ENCODE results near the gene AURKB. TPM values are rescaled to one million over a fixed set of nuclear protein-coding genes. Genes with fewer than 3 reads are reported as not detected.

AURKB gene
- total RNA-seq, 1 donor from 2014 or later, result 15.3 TPM

DNA sequence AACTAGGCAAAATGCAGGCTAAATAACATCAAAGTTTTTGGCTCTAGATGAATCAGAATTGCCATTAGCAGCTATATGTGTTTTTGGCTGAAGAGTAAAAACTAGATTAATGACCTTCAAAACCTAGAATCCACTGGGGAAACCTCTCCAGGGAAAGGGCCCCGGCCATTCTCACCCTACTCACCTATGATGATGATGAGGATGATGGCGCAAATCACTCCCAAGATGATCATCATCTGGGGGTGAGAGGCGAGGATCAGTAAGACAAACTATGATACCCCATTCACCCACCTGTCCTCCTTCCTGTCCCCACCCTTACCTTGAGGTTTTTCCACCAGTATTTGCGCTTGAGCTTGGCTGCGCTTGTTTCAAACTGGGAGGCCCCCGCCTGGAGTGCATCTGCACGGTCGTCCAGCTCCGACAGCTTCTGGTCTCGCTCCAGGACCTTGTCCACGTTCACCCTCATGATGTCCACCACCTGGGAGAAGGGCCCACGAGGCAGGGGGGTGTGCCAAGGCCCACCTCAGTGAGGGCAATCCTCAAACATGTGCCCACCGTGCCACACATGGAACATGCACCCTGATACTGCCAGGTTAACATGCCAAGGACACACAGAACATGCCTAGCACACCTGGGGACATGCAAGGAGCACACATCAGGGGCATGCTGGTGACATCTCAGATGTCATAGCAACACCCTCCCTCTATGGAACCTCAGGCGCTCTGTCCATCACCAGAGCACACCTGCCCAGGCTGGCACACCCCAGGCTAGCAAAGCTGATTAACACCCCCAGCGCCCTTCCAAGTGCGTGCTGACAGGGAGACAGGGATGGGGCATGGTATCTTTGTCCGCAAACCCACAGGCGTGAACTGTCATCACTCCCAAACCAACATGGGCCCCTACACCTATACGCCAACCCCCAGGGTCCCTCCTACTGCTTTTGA is 48.8 kb downstream of the AURKB start:
- no peak for DNase-seq

DNA sequence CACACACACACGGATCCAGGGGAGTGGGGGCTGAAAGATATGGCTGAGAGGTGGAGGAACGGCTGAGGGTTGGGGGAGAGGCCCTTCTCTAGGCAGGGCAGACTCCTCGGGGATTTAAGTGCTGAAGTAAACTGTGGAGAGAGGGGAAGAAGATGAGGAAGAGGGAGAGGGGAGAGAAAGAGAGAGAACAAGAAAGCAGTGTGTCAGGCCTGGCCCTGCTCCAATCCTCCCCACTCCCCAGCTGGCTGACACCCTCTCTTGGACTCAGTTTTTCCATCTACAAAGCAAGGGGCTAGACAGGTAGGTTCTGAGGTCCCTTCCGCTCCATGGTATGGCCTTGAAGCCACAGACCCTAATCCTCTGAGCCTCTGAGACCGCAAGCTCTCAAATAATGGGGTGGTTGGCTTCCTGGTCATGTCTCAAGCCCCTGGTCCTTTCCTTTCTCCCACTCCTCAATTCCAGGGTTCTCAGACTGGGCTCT is 49.6 kb downstream of the AURKB start:
- no peak for DNase-seq

DNA sequence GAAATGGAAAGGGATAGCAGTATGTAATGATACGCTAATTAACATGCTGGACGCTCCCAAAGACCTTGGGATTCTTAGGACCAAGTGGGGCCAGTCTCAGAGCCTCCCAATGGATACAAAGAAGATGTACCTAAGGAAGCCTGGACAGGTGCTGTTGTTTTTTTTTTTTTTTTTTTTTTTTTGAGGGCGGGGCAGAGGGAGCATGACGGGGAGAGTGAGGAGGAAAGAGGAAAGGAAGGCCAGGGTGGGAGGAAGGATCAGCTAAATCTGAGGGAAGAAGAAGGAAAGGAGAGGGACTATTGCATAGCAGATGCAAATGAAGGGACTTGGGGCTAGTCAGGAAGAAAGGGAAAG is 50.2 kb downstream of the AURKB start:
- DNase-seq, result no peak

DNA sequence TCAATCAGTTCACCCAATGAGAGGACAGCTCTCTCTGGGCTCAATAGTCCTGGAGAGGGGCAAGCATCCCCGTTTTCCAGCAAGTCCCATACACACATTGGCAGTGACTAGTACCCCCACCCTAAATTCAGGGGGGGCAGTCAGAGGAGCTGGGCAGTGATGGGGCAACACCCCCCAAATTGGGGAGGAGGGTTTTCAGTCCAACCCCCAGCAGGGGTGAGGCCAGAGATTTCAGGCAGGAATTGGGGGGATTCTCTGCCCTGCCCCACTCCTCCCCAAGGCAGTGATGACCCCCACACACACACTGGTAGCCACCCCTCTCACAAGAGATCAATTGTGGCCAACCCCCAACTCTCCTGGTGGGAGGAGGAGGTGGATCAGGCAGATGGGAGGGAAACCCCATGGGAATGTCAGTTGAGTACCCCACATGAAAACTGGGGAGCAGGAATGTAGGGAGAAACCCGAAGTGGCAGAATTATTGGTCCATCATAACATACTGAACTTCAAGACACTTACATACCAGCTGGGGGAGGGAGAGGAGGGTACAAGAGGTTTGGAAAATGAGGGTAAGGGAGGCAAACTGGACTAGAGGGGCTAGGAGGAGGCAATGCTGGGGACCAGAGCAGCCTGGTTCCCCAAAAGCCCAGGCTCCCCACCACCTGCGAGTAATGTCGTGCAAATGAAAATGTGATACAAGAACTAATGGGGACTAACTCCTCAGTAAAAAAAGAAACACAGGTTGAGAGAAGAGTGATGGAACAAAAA is 50.7 kb downstream of the AURKB start:
- no peak for DNase-seq

DNA sequence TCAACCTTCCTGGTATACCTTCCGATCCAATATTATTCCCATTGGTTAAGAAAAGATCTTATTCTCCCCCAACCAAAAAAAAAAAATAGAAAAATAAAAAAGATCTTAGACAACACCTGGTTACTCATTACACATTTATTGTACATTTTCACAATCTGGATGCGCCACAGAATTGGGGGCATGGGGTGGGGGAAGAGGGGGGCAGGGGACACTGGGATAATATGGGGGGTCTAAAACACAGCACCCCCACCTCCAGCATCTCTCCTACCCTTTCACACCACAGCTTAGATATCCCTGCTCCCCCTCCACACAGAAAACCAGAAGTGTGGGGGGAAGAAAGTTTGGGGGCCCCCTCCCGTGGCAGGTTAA is 51.4 kb downstream of the AURKB start:
- DNase-seq, result no peak

DNA sequence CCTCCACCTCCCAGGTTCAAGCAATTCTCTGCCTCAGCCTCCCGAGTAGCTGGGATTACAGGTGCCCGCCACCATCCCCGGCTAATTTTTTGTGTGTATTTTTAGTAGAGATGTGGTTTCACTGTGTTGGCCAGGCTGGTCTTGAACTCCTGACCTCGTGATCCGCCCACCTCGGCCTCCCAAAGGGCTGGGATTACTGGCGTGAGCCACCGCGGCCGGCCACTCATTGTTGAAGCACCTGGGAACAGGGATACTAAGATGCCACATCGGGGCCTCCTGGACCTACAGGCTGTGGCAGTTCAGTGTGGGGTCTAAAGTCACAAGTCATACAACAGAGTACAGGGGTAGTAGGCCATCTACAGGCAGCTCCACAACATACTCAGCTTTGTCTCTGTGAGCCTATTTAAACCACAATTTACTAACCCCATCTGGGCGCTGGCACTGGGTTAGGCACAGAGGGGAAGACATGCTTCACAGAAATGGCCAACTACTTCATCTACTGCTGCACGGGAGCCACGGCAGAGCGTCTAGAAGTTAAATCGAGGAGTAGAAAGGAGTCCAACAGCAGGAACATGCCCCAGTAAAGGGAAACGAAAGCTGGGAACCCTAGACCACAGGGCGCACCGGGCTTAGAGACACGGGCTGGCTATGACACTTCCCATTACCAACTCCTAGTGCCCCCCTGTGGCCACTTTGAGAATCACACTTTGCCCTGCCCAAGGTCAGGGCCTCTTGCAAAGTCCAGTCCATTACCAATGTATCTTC is 51.9 kb downstream of the AURKB start:
- peak; percentile 96 for DNase-seq

DNA sequence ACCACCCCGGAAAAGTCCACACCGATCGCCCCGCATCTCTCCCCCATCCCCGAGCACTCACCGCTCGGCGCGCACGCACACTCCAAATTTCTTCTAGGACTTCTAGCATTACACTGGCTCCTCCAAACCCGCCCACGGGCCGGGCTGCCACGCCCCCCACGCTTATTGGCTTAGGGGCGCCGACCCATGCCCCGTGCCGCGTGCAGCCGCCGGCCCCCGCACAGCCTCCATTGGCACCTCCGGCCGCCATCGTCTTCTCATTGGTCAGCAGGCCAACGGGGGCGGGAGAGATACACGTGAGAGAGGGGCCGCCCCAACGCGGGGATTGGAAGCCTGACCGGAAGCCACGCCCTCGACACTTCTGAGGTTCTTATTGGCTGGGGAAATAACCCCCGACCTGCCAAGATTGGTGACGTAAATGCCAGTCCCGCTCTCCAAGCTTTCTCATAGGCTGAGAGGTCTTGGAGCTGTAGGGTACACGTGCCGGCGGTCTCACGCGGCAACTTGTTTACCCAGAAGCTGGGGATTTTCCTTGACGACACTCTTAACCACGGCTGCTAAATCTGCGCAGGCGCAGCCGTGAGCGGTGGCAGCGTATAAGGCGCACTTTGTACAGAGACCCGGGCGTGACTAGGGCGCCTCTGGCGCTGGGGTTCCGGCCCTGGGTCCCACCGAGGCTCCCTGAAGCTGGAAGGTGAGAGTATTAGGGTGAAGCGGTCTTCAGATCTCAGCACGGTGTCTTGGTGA is 54.0 kb downstream of the AURKB start:
- peak; percentile 100 for DNase-seq

DNA sequence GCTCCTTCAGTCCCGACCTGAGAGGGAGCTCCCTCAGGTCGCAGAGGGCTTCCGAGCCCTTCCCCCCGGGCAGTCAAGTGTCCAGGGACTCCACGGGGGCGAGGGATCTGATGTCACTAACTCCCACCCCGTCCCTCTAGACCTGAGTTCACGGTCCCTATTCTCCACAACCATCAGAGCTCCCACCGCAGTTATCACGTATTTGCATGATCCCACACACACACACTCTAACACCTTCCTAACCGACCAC is 54.5 kb downstream of the AURKB start:
- DNase-seq, result no peak

DNA sequence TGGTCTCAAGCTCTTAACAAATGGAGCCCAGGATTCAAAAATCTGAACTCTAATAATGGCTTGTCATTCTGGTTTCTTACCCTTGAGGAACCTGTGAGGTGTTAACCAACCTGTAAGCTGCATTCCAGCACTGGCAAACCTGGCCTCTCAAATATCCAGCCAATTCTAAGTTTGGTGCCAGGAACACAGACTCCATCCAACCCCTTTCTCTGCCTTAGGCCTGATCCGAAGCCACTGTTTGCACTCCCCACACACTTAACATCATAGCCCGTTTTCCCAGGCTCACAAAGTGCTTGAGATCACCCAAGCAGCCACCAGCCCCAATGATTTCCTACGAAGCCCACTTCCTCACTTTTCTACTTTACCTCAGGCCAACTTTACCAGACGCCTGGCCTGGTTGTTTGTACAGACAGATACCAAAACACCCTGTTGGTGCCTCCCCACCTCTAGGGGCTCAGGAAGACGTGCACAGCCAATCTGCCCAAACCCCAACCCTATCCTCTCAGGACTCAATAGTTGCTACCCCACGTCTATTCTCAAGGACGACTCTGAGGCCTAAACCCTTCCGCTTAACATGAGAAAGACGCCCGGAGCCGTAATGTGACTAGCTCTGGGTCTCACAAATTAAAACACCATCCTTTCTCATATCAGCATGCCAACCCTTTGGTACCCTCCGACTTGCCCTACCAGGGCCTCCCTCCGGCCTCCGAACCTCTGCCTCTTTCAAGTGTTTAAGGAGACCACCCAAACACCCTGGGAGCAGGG is 55.0 kb downstream of the AURKB start:
- DNase-seq, result no peak

Other genes with a start within 250 kb of the AURKB start
- gene GUCY2D, start 208.0 kb downstream of the AURKB start, total RNA-seq, result not detected in 2 replicates
- not detected in 2 replicates for gene ALOX15B, start 171.5 kb downstream of the AURKB start, total RNA-seq
- not detected in 2 replicates for gene ALOX12B, start 122.9 kb downstream of the AURKB start, total RNA-seq
- 0.05 TPM in 1 of 2 replicates, not detected in the other for gene ALOXE3, start 92.1 kb downstream of the AURKB start, total RNA-seq
- gene HES7, start 86.5 kb downstream of the AURKB start, total RNA-seq, result 0.09 TPM in 1 of 2 replicates, not detected in the other
- 7.7 and 18.7 TPM in 2 replicates for gene PER1, start 58.2 kb downstream of the AURKB start, total RNA-seq
- gene VAMP2, start 47.6 kb downstream of the AURKB start, total RNA-seq, result 4.4 and 5.2 TPM in 2 replicates
- 13.0 and 17.5 TPM in 2 replicates for gene TMEM107, start 34.2 kb downstream of the AURKB start, total RNA-seq
- 16.6 and 18.9 TPM in 2 replicates for gene BORCS6, start 20.4 kb downstream of the AURKB start, total RNA-seq
- 8.2 and 9.0 TPM in 2 replicates for gene CTC1, start 37.5 kb upstream of the AURKB start, total RNA-seq
- 21.8 and 42.3 TPM in 2 replicates for gene PFAS, start 38.7 kb upstream of the AURKB start, total RNA-seq
- gene RANGRF, start 78.1 kb upstream of the AURKB start, total RNA-seq, result 9.5 and 13.4 TPM in 2 replicates
- gene SLC25A35, start 84.8 kb upstream of the AURKB start, total RNA-seq, result 0.51 and 0.84 TPM in 2 replicates
- gene ARHGEF15, start 99.7 kb upstream of the AURKB start, total RNA-seq, result 24.7 and 30.6 TPM in 2 replicates
- gene ODF4, start 129.3 kb upstream of the AURKB start, total RNA-seq, result not detected in 2 replicates
- 2,594 and 5,071 TPM in 2 replicates for gene RPL26, start 172.6 kb upstream of the AURKB start, total RNA-seq
- gene RNF222, start 187.3 kb upstream of the AURKB start, total RNA-seq, result 0.05 TPM in 1 of 2 replicates, not detected in the other
- 34.5 and 47.6 TPM in 2 replicates for gene NDEL1, start 225.3 kb upstream of the AURKB start, total RNA-seq

All from dermis blood vessel endothelial cell (primary cell).